ENCODE results near the gene TTC7B.

The TTC7B gene

DNA sequence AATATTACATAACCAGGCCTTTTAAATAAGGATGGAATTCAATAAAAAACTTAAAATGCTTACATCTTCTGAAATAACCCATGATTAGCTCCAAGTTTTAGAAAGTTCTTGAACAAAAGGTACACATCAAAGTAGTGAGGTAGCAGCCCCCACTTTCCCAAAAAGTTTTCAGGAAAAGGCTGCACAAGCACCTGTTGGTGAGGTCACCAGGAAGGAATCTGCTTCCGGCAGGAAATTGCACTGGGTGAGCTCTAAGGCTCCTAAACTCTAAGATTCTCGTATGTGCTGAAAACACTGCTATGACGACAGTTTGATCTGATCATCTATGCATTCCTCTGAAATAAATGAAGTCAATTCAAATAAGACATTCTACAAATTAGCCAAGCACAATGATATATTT, 34.3 kb upstream of the TTC7B start:
- Histone ChIP-seq H3K27ac (replicated peaks) (no peak overlapping the region), H3K4me3 (replicated peaks; ENCODE audit: insufficient read depth, low read length) (no peak overlapping the region), H3K27me3 (ENCODE audit: insufficient read depth, poor library complexity, severe bottlenecking) (no peaks in the 10 kb centered on the region)
- no peak for DNase-seq (ENCODE audit: low read depth in 1 of 2, low spot score in 1 of 2)
- TF ChIP-seq SPI1 (IDR thresholded peaks at IDR 0.05; ENCODE audit: borderline replicate concordance, low read depth) (no peak), POLR2AphosphoS5 (IDR thresholded peaks at IDR 0.05; ENCODE audit: low read depth) (no peak), GABPA (IDR thresholded peaks at IDR 0.05; ENCODE audit: low read depth) (no peak)
- TF ChIP-seq, protein P1, sequence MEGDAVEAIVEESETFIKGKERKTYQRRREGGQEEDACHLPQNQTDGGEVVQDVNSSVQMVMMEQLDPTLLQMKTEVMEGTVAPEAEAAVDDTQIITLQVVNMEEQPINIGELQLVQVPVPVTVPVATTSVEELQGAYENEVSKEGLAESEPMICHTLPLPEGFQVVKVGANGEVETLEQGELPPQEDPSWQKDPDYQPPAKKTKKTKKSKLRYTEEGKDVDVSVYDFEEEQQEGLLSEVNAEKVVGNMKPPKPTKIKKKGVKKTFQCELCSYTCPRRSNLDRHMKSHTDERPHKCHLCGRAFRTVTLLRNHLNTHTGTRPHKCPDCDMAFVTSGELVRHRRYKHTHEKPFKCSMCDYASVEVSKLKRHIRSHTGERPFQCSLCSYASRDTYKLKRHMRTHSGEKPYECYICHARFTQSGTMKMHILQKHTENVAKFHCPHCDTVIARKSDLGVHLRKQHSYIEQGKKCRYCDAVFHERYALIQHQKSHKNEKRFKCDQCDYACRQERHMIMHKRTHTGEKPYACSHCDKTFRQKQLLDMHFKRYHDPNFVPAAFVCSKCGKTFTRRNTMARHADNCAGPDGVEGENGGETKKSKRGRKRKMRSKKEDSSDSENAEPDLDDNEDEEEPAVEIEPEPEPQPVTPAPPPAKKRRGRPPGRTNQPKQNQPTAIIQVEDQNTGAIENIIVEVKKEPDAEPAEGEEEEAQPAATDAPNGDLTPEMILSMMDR (IDR thresholded peaks at IDR 0.05; ENCODE audit: insufficient read depth, low read length): no peak
- TF ChIP-seq, protein P2, sequence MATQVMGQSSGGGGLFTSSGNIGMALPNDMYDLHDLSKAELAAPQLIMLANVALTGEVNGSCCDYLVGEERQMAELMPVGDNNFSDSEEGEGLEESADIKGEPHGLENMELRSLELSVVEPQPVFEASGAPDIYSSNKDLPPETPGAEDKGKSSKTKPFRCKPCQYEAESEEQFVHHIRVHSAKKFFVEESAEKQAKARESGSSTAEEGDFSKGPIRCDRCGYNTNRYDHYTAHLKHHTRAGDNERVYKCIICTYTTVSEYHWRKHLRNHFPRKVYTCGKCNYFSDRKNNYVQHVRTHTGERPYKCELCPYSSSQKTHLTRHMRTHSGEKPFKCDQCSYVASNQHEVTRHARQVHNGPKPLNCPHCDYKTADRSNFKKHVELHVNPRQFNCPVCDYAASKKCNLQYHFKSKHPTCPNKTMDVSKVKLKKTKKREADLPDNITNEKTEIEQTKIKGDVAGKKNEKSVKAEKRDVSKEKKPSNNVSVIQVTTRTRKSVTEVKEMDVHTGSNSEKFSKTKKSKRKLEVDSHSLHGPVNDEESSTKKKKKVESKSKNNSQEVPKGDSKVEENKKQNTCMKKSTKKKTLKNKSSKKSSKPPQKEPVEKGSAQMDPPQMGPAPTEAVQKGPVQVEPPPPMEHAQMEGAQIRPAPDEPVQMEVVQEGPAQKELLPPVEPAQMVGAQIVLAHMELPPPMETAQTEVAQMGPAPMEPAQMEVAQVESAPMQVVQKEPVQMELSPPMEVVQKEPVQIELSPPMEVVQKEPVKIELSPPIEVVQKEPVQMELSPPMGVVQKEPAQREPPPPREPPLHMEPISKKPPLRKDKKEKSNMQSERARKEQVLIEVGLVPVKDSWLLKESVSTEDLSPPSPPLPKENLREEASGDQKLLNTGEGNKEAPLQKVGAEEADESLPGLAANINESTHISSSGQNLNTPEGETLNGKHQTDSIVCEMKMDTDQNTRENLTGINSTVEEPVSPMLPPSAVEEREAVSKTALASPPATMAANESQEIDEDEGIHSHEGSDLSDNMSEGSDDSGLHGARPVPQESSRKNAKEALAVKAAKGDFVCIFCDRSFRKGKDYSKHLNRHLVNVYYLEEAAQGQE (IDR thresholded peaks at IDR 0.05; ENCODE audit: insufficient replicate concordance, low read depth): no peak

DNA sequence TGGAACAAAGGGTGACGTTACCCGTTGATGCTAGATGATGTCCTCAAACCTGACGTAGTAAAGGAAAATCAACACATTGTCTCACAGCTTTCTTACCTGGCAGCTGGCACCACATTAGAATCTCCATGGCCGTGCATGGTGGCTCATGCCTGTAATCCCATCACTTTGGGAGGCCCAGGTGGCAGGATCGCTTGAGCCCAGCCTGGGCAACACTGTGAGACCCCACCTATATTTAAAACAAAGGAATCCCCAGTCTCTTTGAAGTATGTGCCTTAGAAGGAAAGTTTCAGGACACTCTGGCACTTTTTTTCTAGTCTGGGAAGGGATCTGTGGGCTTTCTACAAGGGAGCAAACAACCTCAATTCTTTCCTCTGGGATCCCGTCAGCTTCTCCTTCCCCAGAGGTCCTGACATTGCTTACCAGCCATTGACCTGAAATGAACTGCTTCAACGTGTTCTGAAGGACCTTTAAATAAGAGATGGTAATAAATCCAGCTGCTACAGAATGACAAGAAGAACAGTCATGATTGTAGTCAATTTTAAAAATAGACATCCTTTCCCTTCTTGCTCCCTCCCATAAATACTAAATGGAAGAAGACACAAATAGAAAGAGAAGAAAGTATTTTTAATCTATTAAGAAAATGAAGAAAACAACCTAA, 33.7 kb upstream of the TTC7B start:
- Histone ChIP-seq H3K27ac (replicated peaks) (no peak overlapping the region), H3K27me3 (ENCODE audit: insufficient read depth, poor library complexity, severe bottlenecking) (no peaks in the 10 kb centered on the region), H3K4me3 (replicated peaks; ENCODE audit: insufficient read depth, low read length) (no peak overlapping the region)
- no peak for TF ChIP-seq SPI1 (IDR thresholded peaks at IDR 0.05; ENCODE audit: borderline replicate concordance, low read depth)
- TF ChIP-seq GABPA (IDR thresholded peaks at IDR 0.05; ENCODE audit: low read depth): no peak
- TF ChIP-seq, protein P1 (IDR thresholded peaks at IDR 0.05; ENCODE audit: insufficient read depth, low read length): no peak
- TF ChIP-seq, protein P2 (IDR thresholded peaks at IDR 0.05; ENCODE audit: insufficient replicate concordance, low read depth): no peak
- TF ChIP-seq POLR2AphosphoS5 (IDR thresholded peaks at IDR 0.05; ENCODE audit: low read depth): no peak
- DNase-seq (ENCODE audit: low read depth in 1 of 2, low spot score in 1 of 2): no peak

DNA sequence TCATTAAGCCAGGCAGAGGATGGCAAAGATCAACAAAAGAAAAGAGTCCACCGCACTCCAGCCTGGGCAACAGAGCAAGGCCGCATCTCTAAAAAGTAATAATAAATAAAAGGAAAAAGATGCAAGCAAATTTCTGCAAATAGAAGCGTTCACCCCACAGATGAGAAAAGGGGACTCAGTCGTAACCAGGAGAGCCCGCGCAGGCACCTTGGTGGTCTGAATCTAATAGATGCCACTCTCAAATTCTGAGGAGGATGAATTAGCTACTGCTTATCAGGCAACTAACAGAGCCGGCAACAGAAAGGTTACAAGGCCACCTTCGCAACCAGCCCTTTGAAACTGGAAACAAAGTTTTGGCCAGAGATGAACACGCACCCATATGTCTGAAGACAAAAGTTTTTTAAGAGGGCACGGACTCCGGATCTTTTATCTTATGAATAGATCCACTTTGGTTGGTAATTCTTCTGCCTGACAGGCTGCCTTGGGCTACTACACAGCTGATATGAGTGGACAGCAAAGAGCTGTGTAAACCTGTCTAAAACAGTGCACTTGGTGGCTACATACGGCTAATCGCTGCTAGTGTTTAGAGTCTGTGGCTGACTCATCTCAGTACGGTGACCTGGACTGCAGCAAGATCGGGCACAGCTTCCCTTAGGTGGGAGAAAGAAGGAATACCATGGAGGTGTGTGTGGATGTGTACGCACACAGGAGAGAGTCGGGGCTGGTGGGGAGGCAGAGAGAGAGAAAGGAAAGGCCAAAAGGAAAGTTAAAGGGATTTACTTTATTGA, 32.9 kb upstream of the TTC7B start:
- TF ChIP-seq GABPA (IDR thresholded peaks at IDR 0.05; ENCODE audit: low read depth): no peak
- TF ChIP-seq POLR2AphosphoS5 (IDR thresholded peaks at IDR 0.05; ENCODE audit: low read depth): no peak
- TF ChIP-seq, protein P2 (IDR thresholded peaks at IDR 0.05; ENCODE audit: insufficient replicate concordance, low read depth): no peak
- no peak for TF ChIP-seq SPI1 (IDR thresholded peaks at IDR 0.05; ENCODE audit: borderline replicate concordance, low read depth)
- TF ChIP-seq, protein P1 (IDR thresholded peaks at IDR 0.05; ENCODE audit: insufficient read depth, low read length): no peak
- no peak for DNase-seq (ENCODE audit: low read depth in 1 of 2, low spot score in 1 of 2)
- Histone ChIP-seq H3K27ac (replicated peaks) (no peak overlapping the region), H3K4me3 (replicated peaks; ENCODE audit: insufficient read depth, low read length) (no peak overlapping the region), H3K27me3 (ENCODE audit: insufficient read depth, poor library complexity, severe bottlenecking) (no peaks in the 10 kb centered on the region)

Measured in HL-60 (cell line).